OCI-LY3 (cell line): ENCODE data around the gene BAD.
A peak's percentile ranks its signal among the peaks of the same experiment; 100 is the strongest.

Experiments
- H2AFZ ChIP-seq: fragments of 200-600, 300-600 bp; shearing (Covaris generic); 2 replicates; pipeline ENCODE4 v1.6.0; 2014; ENCODE audit warnings: antibody characterized with exemption, low read depth, low read length
- H3K27ac ChIP-seq: fragments of 200-600, 300-600 bp; sonication (generic); 2 replicates; pipeline ENCODE4 v1.5.1; 2014; ENCODE audit warnings: mild to moderate bottlenecking, low read length, moderate library complexity, mixed read lengths
- H3K27me3 ChIP-seq: fragments of 200-600, 300-600 bp; sonication (generic); 2 replicates; pipeline ENCODE4 v1.6.1; 2014; ENCODE audit warnings: low read depth, low read length, mixed read lengths
- H3K36me3 ChIP-seq: fragments of 200-600, 300-600 bp; sonication (generic); replicated peaks from 2 replicates; pipeline ENCODE3; 2014; ENCODE audit warnings: low read depth, low read length, mixed read lengths
- H3K4me1 ChIP-seq: fragments of 300-600, 200-600 bp; sonication (generic); 2 replicates; pipeline ENCODE4 v1.6.1; 2014; ENCODE audit warnings: low read length, mixed read lengths
- H3K4me2 ChIP-seq: fragments of 200-600, 300-600 bp; sonication (generic); 2 replicates; pipeline ENCODE4 v1.6.1; 2014; ENCODE audit warnings: low read length, mixed read lengths
- H3K4me3 ChIP-seq: fragments of 300-600, 200-600 bp; sonication (generic); 2 replicates; pipeline ENCODE4 v1.5.1; 2014; ENCODE audit warnings: antibody characterized with exemption, mild to moderate bottlenecking, low read length, moderate library complexity
- H3K79me2 ChIP-seq: fragments of 300-600, 200-600 bp; shearing (Covaris generic); 2 replicates; pipeline ENCODE4 v1.6.1; 2014; ENCODE audit warnings: mild to moderate bottlenecking, low read length, mixed read lengths
- H3K9ac ChIP-seq: fragments of 300-600, 200-600 bp; shearing (Covaris generic); 2 replicates; pipeline ENCODE4 v1.6.0; 2014; ENCODE audit warnings: mild to moderate bottlenecking, low read length, moderate library complexity
- H3K9me3 ChIP-seq: fragments of 200-600, 300-600 bp; shearing (Covaris generic); 2 replicates; pipeline ENCODE4 v1.6.1; 2014; ENCODE audit warnings: low read length, mixed read lengths; ENCODE audit not compliant: insufficient read depth
- H4K20me1 ChIP-seq: fragments of 200-600, 300-600 bp; sonication (generic); 2 replicates; pipeline ENCODE4 v1.6.1; 2016; ENCODE audit warnings: low read length, mixed read lengths; ENCODE audit not compliant: insufficient read depth
- CTCF ChIP-seq: fragments of 200-600, 300-600 bp; sonication (generic); IDR thresholded peaks from 2 replicates; pipeline ENCODE4 v1.5.1; 2014; ENCODE audit warnings: antibody characterized with exemption, low read length, low read depth
- EZH2phosphoT487 ChIP-seq: fragments of 200-600 bp; shearing (Covaris generic); IDR thresholded peaks from 2 replicates; pipeline ENCODE4 v1.6.1; 2018; ENCODE audit warnings: antibody characterized with exemption, mixed run types, low read depth

The BAD gene

GRCh38 chr11:64241491-64242374 is 42.7 kb downstream of the BAD start:
- Histone ChIP-seq H3K4me1 (peaks cover 56% of the 10 kb centered on the region), H3K9me3 (no peaks in the 10 kb centered on the region), H3K4me2 (peak overlapping the region; percentile 89), H3K27ac (peak overlapping the region; percentile 73), H3K79me2 (peaks cover 55% of the 10 kb centered on the region), H2AFZ (no peak overlapping the region), H3K36me3 (peaks cover 41% of the 10 kb centered on the region), H3K4me3 (peak overlapping the region; percentile 84), H3K9ac (peak overlapping the region; percentile 88), H4K20me1 (0 out of 2 replicates have a peak, but pooled peaks cover 3% of the 10 kb centered on the region), H3K27me3 (no peaks in the 10 kb centered on the region)
- TF ChIP-seq EZH2phosphoT487 = no peak

- TF ChIP-seq EZH2phosphoT487 (no peak), CTCF (no peak)
- H3K27me3 ChIP-seq = no peaks in the 10 kb centered on the region
- peaks cover 56% of the 10 kb centered on the region for H3K4me1 ChIP-seq
- H3K4me2 ChIP-seq = peak overlapping the region; percentile 99
- H2AFZ ChIP-seq = 0 out of 2 replicates have a peak overlapping the region, but pooled peaks have one; percentile 35
- peak overlapping the region; percentile 94 for H3K9ac ChIP-seq
- H3K79me2 ChIP-seq = peaks cover 50% of the 10 kb centered on the region
- H3K27ac ChIP-seq = peak overlapping the region; percentile 89
- H3K36me3 ChIP-seq = peaks cover 42% of the 10 kb centered on the region
- H3K9me3 ChIP-seq = no peaks in the 10 kb centered on the region
- H3K4me3 ChIP-seq = peak overlapping the region; percentile 94
- H4K20me1 ChIP-seq = 0 out of 2 replicates have a peak, but pooled peaks cover 3% of the 10 kb centered on the region
Observed at GRCh38 chr11:64241241-64241490, 43.3 kb downstream of the BAD start.

- Histone ChIP-seq H3K36me3 (peaks cover 47% of the 10 kb centered on the region), H3K79me2 (peaks cover 50% of the 10 kb centered on the region), H3K4me2 (peak within 1 kb of the TSS; percentile 99), H3K27ac (peak within 1 kb of the TSS; percentile 89), H3K9me3 (no peaks in the 10 kb centered on the region), H2AFZ (0 out of 2 replicates have a peak within 1 kb of the TSS, but pooled peaks have one; percentile 35), H3K4me3 (peak within 1 kb of the TSS; percentile 94), H3K9ac (peak within 1 kb of the TSS; percentile 94), H3K4me1 (peaks cover 61% of the 10 kb centered on the region), H4K20me1 (peaks cover 6% of the 10 kb centered on the region; the same call in 1 of the 2 replicates), H3K27me3 (no peaks in the 10 kb centered on the region)
- no peak for TF ChIP-seq CTCF
Observed at GRCh38 chr11:64240435-64241240, 43.8 kb downstream of the BAD start, which contains the start of gene FKBP2. FKBP2 (plus strand) TSS chr11:64241095; CDS start chr11:64242388, 1,293 bp downstream.

GRCh38 chr11:64239662-64240434 is 44.6 kb downstream of the BAD start:
- peak overlapping the region; percentile 99 for H3K4me2 ChIP-seq
- no peaks in the 10 kb centered on the region for H3K9me3 ChIP-seq
- no peak overlapping the region for H2AFZ ChIP-seq
- H3K4me3 ChIP-seq = peak overlapping the region; percentile 94
- H3K27ac ChIP-seq = peak overlapping the region; percentile 89
- H3K79me2 ChIP-seq = peaks cover 49% of the 10 kb centered on the region
- H3K4me1 ChIP-seq = peaks cover 61% of the 10 kb centered on the region
- no peaks in the 10 kb centered on the region for H3K27me3 ChIP-seq
- TF ChIP-seq EZH2phosphoT487 (no peak), CTCF (no peak)
- peaks cover 50% of the 10 kb centered on the region for H3K36me3 ChIP-seq
- peak overlapping the region; percentile 94 for H3K9ac ChIP-seq
- peaks cover 12% of the 10 kb centered on the region; the same call in 1 of the 2 replicates for H4K20me1 ChIP-seq
